HG03354 (cell line): Measurements from ENCODE around the gene ULK4.

Experiments used
- ATAC-seq: cut with Tn5 transposase; IDR thresholded peaks from one replicate; pipeline ENCODE4 v1.9.1; 2021; ENCODE audit warnings: mild to moderate bottlenecking; ENCODE audit not compliant: unreplicated experiment, poor library complexity, severe bottlenecking

The ULK4 gene

GRCh38 chr3:41198526-41198925 lies 763.4 kb downstream of the ULK4 start:
- peak; percentile 7 for ATAC-seq

GRCh38 chr3:41198046-41198445 lies 763.9 kb downstream of the ULK4 start:
- ATAC-seq = no peak
